A172 (cell line): ENCODE results near the gene TMEM225B. TPM values are rescaled to one million over a fixed set of nuclear protein-coding genes. Genes with fewer than 3 reads are reported as not detected.
A peak's percentile ranks its signal among the peaks of the same experiment; 100 is the strongest.
"Not testable (repeated sequence)": the region's sequence is repeated elsewhere in the genome, so short reads cannot be mapped to it uniquely, and the experiment has no call there.

Experiments used
- DNase-seq: peaks from one replicate; pipeline ENCODE4 v3.0.0-alpha.2; 2015; ENCODE audit warnings: low spot score
- total RNA-seq: library from RNA; depleted of rRNA; stranded (reverse); fragments of >200 nt; shearing (Covaris generic); gene quantifications from 2 replicates; pipeline ENCODE4 v1.2.3, GENCODE V29; 2014; rRNA removed

Gene TMEM225B
- total RNA-seq = not detected in 2 replicates

- no peak for DNase-seq
These were observed at the start of gene TMEM225B for GRCh38 chr7:99597762-99598501. Gene TMEM225B, plus strand, starts transcription at chr7:99598267. Its CDS starts 6,122 bp downstream, at chr7:99604389.

GRCh38 chr7:99549545-99549944 is 48.5 kb upstream of the TMEM225B start:
- DNase-seq = not testable (repeated sequence)

- DNase-seq = no peak
These were observed 46.7 kb upstream of the TMEM225B start for GRCh38 chr7:99551334-99551733.

DNA sequence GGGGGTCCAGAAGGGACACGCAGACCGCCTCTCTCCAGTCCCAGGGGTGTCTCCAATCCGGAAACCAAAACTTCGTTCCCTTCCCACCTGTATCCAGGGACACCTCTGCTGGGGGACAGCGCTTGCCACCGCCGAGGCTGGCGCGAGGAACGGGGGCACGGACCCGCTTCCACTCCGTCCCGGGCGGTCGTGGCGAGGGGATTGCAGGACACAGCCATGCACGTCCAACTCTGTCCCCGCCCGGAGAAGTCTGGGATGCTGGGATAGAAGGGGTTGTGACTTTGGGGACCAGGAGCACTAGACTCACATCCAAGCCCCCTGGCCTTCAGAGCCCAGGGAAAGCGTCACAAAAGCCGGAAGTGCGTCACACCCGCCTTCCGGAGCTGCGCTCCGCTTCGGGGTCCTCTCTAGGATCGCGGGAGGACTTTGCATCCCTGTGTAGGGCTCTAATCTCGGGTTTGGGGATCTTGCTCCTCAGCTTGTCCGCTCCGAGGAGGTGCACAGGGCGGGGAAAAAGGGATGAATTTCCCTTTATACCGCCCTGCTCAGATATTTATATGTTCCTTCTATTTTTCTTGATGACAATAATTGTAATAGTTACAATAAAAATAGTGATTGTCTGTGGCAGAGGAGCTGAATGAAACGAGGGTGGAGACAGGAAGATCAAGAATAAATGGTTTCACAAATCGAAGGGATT is 46.2 kb upstream of the TMEM225B start, which contains the start of gene FAM200A:
Gene FAM200A, minus strand, starts transcription at position 348 of the 697 bp plus-strand sequence. CDS start 3,707 bp downstream, outside the sequence.
- peak; percentile 83 for DNase-seq

- no peak for DNase-seq
These were observed 45.0 kb upstream of the TMEM225B start for GRCh38 chr7:99553039-99553438.

DNA sequence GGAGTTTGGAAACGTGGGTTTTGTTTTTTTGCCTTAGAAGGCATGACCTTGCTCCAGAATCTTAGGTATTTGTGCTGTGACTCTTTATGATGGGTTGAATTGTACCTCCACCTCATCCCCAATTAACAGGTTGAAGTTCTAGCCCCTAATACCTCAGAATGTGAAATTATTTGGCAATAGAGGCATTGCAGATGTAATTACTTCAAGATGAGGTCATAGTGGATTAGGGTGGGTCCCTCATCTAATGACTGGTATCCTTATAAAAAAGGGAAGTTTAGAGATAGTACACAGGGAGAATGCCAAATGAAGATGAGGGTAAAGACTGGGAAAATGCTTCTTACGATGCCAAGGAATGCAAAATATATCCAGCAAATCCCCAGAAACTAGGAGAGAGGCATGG is 43.1 kb upstream of the TMEM225B start:
- no peak for DNase-seq

GRCh38 chr7:99557196-99557607 is 40.9 kb upstream of the TMEM225B start:
- no peak for DNase-seq

DNA sequence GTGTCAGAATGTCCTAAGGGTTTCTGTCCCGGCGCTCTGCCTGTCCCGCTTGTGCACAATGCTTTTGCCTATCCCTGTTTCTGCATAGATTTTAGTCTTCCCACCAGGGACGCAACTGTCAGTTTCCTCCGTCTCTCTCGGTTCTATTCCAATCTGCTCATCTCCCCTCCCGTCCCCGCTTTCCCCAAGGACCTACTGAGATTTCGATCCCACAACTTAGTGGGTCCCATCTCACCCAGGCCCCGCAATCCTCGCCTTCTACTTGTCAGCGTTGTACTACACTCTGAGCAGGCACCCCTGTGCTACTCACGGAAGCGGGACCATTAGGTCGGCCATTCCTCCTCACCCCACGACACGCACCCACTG is 40.1 kb upstream of the TMEM225B start:
- DNase-seq = no peak

- peak; percentile 85 for DNase-seq
These were observed 39.5 kb upstream of the TMEM225B start, which contains the start of gene ZNF655 for GRCh38 chr7:99558306-99559174. Gene ZNF655, plus strand, starts transcription at chr7:99558642. Its CDS starts 1,918 bp downstream, at chr7:99560560.

DNA sequence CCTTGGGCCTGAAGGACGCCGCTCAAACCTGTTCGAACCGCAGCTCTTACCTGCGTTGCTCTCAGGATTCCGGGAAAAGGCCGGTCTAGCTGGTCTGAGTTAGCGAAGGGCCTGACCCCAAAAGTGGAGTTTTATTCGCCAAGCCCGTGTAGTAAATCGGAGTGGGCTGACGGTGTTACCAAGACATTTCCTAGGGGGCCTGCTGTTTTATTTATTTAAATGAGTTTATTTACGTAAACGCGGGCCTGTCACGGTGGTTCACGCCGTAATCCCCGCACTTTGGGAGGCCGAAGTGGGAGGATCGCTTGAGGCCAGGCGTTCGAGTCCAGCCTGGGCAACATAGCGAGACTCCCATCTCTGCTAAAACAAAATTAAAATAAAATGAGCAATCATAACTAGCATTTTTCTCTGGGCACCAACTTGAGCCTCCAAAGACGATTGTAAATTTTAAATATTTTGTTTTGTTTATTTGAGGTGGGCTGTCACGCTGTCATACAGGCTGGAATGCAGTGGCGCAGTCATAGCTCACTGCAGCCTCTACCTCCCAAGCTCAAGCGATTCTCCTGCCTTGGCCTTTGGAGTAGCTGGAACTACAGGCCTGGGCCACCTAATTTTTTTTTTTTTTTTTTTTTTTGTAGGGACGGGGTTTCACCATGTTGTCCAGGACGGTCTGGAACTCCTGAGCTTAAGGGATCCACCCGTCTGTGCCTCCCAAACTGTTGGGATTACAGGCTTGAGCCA is 38.7 kb upstream of the TMEM225B start:
- no peak for DNase-seq

DNA sequence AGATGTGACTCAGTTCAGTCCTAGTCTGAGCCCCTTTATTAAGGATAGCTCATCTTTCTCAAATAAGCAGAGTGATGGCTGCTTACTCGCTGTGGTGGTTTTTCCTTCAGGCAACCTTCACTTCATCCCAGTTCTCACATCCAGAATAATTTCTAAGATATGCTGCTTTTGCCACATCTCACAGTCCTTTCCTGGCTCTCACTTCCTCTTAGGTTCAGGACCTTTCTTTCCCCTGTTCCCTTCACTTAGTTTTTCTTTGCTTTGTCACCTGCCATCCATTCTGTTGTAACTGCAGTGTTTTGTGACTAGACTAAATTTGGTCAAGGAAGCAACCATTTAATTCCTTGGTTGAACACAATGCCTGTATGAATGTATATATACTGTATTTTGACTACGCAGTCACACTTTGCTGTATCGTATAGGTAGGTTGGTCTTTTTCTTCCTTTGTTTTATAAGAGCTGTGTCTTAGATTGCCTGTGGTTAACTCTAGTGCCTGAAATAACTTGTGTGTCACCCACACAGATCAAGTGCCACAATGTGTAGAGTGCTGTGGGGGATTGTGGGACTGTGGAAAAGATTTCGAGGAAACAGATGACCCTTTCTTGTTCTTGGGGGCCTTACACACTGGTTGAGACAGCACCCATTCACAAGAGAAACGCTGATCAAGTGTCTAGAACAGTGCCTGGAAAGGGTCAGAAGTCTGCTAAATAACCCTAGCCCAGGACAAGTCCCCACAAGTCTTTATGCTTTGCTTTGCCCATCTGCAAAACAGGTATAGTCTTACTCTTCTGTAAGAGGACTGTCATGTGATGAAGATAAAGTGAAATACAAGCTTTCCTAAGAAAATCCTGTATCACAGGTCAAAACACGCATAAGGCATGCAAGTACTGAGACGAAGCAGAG is 37.0 kb upstream of the TMEM225B start:
- no peak for DNase-seq

DNA sequence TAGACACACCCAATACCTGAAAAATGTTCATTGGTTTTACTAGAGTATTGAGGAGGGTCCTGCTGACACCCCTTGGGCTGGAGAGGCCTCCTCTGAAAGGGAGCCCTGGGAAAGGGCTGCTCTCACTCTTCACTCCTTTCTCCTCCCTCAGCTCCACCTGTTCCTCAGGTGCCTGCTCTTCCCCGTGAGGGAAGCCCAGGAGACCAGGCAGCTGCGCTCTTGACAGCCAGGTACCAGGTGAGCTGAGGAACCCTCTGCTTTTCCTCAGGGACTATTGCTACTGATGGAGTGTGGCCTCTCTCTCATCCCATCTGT is 36.4 kb upstream of the TMEM225B start:
- DNase-seq = no peak

GRCh38 chr7:99562114-99562784 is 35.8 kb upstream of the TMEM225B start:
- no peak for DNase-seq

GRCh38 chr7:99562832-99563231 is 35.2 kb upstream of the TMEM225B start:
- peak; percentile 99 for DNase-seq

DNA sequence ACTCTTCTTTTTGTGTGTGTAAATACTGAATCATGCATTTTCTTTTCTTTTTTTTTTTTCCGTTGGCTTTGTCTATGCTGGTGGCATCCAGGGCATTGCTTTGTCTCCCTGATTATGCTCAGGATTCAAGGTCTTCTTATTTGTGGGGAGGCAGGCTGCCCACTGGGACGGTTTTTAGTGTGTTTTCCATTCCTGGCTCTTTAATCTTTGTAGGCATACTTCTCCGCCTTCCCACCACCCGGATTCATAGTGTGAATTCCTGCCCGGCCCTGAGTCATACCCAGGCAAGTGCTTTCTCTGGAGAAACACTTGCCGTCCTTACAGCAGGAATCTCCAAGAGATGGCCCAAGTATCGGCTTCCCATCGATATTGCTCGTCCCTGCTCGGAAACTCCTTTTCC is 34.4 kb upstream of the TMEM225B start:
- DNase-seq = peak; percentile 86

DNA sequence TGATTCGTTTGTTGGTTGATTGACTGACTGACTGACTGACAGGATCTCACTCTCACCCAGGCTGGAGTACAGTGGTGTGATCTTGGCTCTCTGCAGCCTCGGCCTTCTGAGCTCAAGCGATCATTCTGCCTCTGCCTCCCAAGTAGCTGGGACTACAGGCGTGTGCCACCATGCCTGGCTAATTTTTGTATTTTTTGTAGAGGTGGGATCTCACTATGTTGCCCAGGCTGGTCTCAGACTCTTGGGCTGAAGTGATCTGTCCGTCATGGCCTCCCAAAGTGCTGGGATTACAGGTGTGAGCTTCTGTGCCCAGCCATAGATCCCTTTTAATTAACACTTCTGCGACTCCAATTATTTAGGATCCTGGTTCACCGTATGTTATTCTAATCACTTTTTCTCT is 29.3 kb upstream of the TMEM225B start:
- DNase-seq = not testable (repeated sequence)

GRCh38 chr7:99571768-99572167 is 26.3 kb upstream of the TMEM225B start:
- no peak for DNase-seq

DNA sequence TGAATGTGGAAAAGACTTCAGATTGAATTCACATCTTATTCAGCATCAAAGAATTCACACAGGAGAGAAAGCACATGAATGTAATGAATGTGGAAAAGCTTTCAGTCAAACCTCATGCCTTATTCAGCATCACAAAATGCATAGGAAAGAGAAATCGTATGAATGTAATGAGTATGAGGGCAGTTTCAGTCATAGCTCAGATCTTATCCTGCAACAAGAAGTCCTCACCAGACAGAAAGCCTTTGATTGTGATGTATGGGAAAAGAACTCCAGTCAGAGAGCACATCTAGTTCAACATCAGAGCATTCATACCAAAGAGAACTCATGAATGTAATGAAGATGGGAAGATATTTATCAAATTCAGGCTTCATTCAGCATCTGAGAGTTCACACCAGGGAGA is 24.8 kb upstream of the TMEM225B start:
- DNase-seq = no peak

DNA sequence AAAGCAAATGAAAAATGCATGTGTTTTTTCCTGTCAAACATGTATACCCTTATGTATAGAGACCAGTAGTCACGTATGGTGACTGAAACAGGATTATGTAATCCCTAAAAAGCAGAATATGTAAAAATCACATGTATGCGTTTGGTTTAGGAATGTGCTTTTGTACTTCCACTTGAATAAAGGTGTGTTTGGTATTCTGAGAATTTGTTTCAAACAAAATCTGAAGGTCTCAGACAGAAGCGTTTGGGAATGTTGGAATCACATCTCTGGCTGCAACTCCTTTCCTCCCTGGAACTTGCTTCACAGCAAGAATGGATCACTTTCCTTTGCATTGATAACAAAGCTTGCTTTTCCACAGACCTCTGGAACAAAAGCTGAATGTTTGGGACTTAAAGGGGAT is 21.8 kb upstream of the TMEM225B start:
- DNase-seq = no peak
